HG03432 (cell line): Measurements from ENCODE around the gene KIAA1549.
"Not testable (repeated sequence)": the region's sequence is repeated elsewhere in the genome, so short reads cannot be mapped to it uniquely, and the experiment has no call there.

Source experiments
- ATAC-seq: cut with Tn5 transposase; IDR thresholded peaks from one replicate; pipeline ENCODE4 v1.9.1; 2021; ENCODE audit warnings: mild to moderate bottlenecking, moderate library complexity; ENCODE audit not compliant: unreplicated experiment

The KIAA1549 gene

GRCh38 chr7:138945154-138945553 lies 36.0 kb downstream of the KIAA1549 start:
- no peak for ATAC-seq

DNA sequence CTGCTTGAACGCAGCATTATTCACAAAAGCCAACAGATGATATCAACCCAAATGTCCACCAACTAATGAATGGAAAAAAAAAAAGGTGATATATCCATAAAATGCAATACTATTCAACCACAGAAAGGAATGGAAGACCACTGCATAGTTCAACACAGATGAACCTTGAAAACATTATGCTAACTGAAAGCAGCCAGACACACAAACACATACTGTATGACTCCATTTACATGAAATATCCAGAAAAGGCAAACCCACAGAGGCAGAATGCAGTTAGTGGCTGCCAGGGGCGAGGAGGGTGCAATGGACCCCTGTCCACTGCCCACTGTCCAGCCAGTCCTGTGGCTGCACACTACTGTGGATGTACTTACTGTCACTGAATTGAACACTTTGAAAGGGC lies 36.6 kb downstream of the KIAA1549 start:
- no peak for ATAC-seq

- ATAC-seq = no peak
Measured at GRCh38 chr7:138943061-138943460, 38.1 kb downstream of the KIAA1549 start.

DNA sequence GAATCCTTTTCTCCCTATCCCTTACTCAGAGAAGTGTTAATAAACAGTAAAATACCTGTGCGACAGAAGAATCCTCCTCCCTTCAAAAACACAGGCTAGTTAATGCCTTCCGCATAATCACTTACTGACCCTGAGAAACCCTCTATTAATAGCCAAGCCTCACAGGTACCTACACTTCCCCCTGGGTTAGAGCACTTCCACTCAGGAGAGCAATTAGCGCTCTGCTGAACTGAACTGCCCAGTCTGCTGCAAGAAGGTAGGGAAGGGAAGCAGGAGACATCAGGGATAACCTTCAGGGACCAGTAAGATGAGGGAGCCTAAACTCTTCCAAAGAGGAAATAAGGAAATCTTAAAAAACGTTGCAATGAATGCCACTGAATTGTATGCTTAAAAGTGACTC lies 39.6 kb downstream of the KIAA1549 start:
- no peak for ATAC-seq

DNA sequence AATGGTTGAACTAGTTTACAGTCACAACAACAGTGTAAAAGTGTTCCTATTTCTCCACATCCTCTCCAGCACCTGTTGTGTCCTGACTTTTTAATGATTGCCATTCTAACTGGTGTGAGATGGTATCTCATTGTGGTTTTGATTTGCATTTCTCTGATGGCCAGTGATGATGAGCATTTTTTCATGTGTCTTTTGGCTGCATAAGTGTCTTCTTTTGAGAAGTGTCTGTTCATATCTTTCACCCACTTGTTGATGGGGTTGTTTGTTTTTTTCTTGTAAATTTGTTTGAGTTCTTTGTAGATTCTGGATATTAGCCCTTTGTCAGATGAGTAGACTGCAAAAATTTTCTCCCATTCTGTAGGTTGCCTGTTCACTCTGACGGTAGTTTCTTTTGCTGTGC lies 40.6 kb downstream of the KIAA1549 start:
- not testable (repeated sequence) for ATAC-seq

GRCh38 chr7:138937484-138937883 lies 43.7 kb downstream of the KIAA1549 start:
- ATAC-seq = no peak

- no peak for ATAC-seq
Measured at GRCh38 chr7:138935465-138936011, 45.7 kb downstream of the KIAA1549 start.

DNA sequence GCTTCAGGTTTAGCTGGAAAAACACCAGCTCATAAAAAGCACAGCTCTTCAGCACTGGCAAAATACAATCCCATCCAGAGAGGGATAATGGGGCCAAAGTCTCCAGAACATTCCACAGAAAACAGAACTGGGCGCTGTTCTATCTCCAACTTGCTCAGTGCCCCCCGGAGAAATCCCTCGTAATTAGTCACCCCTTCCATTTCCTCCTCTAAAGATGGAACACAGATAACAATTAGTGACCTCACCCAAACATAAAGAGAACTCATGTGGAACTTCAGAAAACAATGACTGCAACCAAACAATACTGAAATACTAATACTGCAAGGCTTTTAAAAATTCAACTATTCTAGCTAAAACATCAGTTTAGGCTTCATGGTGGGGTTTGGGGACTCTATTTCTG lies 46.3 kb downstream of the KIAA1549 start:
- ATAC-seq = no peak

GRCh38 chr7:138934367-138934766 lies 46.8 kb downstream of the KIAA1549 start:
- ATAC-seq = no peak

GRCh38 chr7:138932870-138933269 lies 48.3 kb downstream of the KIAA1549 start:
- ATAC-seq = no peak

GRCh38 chr7:138932427-138932826 lies 48.8 kb downstream of the KIAA1549 start:
- no peak for ATAC-seq

DNA sequence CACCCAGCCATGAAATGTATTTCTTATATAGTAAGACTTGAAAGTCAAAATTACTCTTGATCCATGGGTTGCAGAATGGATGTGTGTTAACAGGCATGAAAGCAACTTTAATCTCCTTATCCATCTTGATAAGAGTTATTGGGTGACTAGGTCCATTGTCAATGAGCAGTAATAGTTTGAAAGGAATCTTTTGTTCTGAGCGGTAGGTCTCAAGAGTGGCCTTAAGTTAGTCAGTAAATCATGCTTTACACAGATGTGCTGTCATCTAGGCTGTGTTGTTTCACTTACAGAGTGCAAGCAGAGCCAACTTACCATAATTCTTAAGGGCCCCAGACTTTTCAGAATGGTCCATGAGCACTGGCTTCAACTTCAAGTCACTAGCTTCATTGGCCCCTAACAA lies 51.2 kb downstream of the KIAA1549 start:
- no peak for ATAC-seq

GRCh38 chr7:138926241-138926612 lies 55.0 kb downstream of the KIAA1549 start:
- no peak for ATAC-seq

DNA sequence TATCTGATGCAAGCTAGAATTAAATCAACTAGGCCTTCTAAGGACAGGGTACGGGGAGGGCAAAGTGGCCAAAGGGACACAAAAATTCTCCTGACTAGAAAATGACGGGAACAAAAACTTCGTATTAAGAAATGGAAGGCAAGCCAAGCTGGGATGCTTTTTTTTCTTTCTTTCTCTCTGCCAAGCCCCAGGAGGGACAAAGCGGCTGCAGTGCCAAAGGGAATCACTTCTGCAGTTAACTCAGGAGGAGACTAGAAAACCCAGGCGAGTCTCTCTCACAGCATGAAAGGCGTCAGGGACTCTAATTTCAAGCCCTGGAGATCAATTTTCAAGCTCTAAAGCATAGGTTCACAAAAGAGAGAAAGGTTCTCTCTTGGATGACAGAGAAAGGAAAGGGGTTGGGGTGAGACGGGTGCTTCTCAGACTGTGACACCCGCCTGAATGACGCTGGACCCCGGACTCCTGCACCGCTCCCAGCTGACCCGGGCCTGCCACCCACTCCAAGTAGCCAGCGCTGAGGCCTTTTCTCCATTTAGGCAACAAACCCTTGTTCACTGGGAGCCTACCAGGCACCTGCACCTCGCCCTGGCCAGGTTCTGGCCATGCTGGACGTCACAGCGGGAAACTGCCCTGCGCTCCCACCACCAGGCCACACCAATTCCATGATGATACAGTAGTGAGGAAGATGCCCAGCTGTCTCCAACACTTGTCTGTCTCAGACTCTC lies 56.5 kb downstream of the KIAA1549 start:
- no peak for ATAC-seq

DNA sequence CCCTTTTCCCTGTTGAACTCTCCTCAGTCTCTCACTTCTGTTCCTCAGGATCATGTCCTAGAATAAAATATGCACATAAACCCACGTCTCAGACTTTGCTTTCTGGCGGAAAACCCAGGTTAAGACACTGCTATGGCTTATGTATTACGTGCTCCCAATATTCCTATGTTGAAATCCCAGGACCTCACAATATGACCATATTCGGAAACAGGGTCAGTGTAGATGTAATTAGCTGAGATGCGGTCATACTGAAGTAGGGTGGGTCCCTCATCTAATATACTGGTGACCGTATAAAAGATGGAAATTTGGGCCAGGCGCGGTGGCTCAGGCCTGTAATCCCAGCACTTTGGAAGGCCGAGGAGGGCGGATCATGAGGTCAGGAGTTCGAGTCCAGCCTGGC lies 59.9 kb downstream of the KIAA1549 start:
- no peak for ATAC-seq

DNA sequence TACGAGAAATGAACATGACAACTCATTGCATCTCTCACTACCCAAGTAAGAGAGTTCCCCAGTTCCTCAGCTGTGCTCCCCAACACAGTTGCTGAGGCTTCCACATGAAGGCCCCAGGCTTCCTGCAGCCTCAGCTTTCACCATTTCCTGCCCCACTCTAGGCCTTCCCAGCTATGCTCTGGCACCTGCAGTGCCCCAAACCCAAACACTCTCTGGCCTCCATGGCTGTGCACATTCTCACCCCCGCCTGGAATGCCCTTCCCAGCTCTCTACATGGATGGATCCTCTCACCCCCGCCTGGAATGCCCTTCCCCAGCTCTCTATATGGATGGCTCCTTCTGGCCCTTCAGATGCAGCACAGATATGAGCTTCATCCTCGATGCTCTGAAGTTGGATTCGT lies 61.3 kb downstream of the KIAA1549 start:
- ATAC-seq = no peak

- ATAC-seq = no peak
Measured at GRCh38 chr7:138919216-138919615, 62.0 kb downstream of the KIAA1549 start.

GRCh38 chr7:138918756-138919155 lies 62.4 kb downstream of the KIAA1549 start:
- ATAC-seq = no peak

DNA sequence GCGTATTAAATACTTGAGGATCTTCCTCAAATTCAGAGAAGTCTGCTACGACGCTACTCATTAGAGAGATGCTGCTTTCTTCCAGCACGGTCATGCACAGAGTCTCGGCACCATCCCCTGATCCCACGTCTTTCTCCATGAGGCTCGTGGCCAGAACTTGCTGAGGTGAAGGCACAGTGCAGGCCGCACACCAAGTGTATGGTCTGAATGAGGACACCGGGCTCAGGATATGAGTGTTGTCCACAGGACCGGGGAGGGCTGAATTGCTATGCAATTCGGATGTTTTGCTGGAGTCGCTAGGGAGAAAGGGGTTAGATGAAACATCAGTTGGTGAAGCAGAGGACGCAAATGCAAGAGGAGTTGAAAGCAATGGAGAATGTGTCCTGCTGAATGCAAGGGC lies 63.0 kb downstream of the KIAA1549 start:
- no peak for ATAC-seq

DNA sequence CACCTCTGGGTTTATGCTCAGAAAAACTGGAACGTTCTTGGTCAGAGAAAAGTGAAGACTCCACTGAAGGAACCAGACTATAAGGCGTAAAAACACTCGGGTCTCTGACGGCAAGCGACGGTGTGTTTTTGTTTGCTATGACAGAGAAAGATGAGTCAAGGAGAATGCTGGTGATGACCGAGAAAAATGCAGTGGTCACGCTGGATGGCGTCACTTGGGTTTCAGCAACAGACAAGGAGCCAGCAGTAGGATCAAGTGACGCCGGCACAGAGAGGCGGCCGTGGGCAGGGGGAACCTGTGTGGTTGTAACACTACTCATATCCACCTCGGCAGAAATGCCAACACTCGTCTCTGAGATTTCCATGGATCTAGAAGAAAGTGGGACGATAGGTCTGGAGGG lies 63.4 kb downstream of the KIAA1549 start:
- no peak for ATAC-seq

GRCh38 chr7:138916731-138917130 lies 64.5 kb downstream of the KIAA1549 start:
- no peak for ATAC-seq

DNA sequence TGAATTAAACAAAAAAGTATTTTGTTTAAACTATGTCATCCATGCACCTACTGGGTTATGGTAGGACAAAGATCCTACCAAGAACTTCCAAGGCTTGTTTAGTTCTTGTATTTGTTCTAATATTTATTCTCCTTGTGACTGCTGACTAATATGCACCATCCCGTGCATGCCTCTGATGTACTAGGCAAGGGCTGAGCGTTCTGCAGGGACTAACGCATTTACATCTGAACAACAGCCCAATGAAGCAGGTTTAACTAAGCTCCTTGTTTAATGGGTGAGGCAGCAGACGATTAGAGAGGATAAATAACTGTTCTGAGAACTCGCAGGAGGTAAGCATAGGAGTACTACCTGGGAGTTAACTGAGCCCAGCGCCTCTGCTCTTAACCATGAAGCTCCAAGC lies 64.9 kb downstream of the KIAA1549 start:
- no peak for ATAC-seq

DNA sequence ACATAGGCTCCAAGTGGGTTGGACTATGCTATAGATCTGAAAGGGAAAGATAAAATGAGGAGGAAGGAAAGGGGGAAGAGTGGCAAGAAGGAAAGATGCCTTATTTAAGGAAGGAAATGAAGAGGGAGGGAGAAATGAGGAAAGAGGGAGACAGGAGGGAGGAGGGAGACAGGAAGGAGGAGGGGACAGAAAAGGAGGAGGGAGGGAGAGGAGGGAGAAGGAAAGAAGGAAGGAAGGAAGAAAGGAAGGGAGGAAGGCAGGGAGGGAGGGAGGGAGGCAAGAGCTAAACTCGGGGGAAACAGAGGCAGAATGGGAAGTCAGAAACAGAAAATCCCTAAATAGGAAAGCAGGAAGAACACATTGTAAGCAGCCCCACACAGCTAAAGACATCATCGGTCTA lies 67.4 kb downstream of the KIAA1549 start:
- no peak for ATAC-seq
